DND-41 (cell line): ENCODE data around the gene NYAP2.

ENCODE experiments used
- ATAC-seq: fragments of 200-7000 bp; cut with Tn5 transposase; 3 replicates; pipeline ENCODE4 v1.9.1; 2021; ENCODE audit warnings: low read depth; ENCODE audit not compliant: insufficient read depth
- DNase-seq: peaks from one replicate; pipeline ENCODE4 v3.0.0-alpha.2; 2020
- H2AFZ ChIP-seq: 2 replicates; pipeline ENCODE4 v1.6.0; 2012; ENCODE audit warnings: low read depth, low read length
- H3K27ac ChIP-seq: 2 replicates; pipeline ENCODE4 v1.5.1; 2012; ENCODE audit warnings: low read length, inconsistent platforms
- H3K27me3 ChIP-seq: fragments of 200-600 bp; sonication (generic); 2 replicates; pipeline ENCODE4 v1.6.0; 2012; ENCODE audit warnings: low read length, mild to moderate bottlenecking, inconsistent platforms; ENCODE audit not compliant: insufficient read depth, poor library complexity
- H3K36me3 ChIP-seq: 2 replicates; pipeline ENCODE4 v1.5.1; 2012; ENCODE audit warnings: low read length, inconsistent platforms; ENCODE audit not compliant: insufficient read depth
- H3K4me1 ChIP-seq: 2 replicates; pipeline ENCODE4 v1.5.1; 2012; ENCODE audit warnings: mild to moderate bottlenecking, low read length; ENCODE audit not compliant: insufficient read depth
- H3K4me2 ChIP-seq: 2 replicates; pipeline ENCODE4 v1.6.0; 2012; ENCODE audit warnings: mild to moderate bottlenecking, moderate library complexity, low read length, inconsistent platforms; ENCODE audit not compliant: insufficient read depth
- H3K4me3 ChIP-seq, 2 experiments: fragments of 200-600 bp in 1 of 2; shearing (Covaris generic) in 1 of 2; 2 replicates each; pipeline ENCODE4 v1.5.1; 2012 to 2016; ENCODE audit warnings: inconsistent platforms in 2 of 2, low read length in 2 of 2, mild to moderate bottlenecking in 2 of 2, low read depth in 1 of 2, moderate library complexity in 1 of 2
- H3K79me2 ChIP-seq: 2 replicates; pipeline ENCODE4 v1.6.0; 2012; ENCODE audit warnings: low read length, inconsistent platforms; ENCODE audit not compliant: insufficient read depth
- H3K9ac ChIP-seq: 2 replicates; pipeline ENCODE4 v1.6.0; 2012; ENCODE audit warnings: low read depth, mild to moderate bottlenecking, inconsistent platforms, low read length, moderate library complexity
- H3K9me3 ChIP-seq: 2 replicates; pipeline ENCODE4 v1.5.1; 2012; ENCODE audit warnings: low read length, moderate library complexity, mild to moderate bottlenecking, inconsistent platforms; ENCODE audit not compliant: insufficient read depth, severe bottlenecking
- H4K20me1 ChIP-seq: 2 replicates; pipeline ENCODE4 v1.6.0; 2012; ENCODE audit warnings: low read length; ENCODE audit not compliant: insufficient read depth
- EZH2 ChIP-seq: IDR thresholded peaks from 3 replicates; pipeline ENCODE4 v1.6.1; 2012; ENCODE audit warnings: borderline replicate concordance, low read depth, mild to moderate bottlenecking, moderate library complexity, low read length, inconsistent platforms; ENCODE audit not compliant: severe bottlenecking
- TF ChIP-seq, protein P1 (sequence below): IDR thresholded peaks from 2 replicates; pipeline ENCODE4 v1.5.1; 2012; ENCODE audit warnings: borderline replicate concordance, low read length, moderate library complexity, mild to moderate bottlenecking; ENCODE audit not compliant: poor library complexity, severe bottlenecking; ENCODE audit errors: extremely low read depth

The NYAP2 gene

DNA sequence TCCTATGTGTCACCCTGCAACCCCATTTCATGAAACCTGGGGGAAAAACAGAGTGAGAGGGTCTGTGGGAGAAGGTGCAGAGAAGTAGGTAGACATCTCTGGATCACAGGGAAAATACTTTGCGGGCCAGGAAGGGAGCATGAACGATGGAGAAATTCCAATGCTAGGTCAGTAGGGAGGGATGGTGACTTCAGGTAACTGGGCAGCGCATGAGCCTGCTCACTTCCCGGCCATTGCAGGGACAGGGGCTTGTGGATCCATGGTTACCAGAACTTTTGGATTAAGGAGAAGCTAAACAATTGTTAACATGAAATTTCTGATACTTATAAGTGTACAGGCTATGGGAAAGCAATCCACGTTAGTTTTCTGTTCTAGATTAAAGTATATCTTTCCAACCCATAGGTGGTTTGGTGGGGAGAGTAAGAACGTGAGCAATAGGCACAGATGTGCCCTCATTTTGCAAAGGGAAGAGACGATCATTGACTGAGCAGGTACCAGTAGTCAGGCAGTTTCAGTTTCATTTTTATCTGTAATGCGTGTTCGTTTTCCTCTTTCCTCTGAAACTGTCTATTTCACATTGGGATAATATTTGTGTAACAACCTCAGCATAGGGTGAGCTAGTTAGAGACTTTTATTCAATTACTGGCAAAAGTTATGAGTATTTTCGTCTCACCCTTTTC, 65.0 kb downstream of the NYAP2 start:
- peak; percentile 94 for ATAC-seq
- peak overlapping the region in 1 of 2 experiments; percentile 9; a peak in 1 of 4 replicates for H3K4me3 ChIP-seq

DNA sequence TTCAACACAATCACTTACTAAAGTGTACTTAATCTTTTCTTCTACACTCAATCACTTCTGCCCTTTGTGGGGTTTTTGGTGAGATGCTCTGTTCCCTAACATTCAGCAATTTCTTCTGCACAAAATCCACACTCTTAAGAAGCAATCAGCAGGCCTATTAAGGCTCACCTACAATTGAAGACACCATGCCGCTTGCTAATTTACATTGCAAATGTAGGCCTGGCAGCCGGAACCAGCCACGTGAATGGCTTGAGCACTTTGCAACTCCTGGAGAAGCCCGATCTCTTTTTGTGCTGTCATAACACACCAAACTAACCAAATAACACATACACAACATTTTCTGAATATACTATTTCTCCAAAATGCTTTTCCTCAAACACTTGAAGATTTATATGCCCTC, 66.3 kb downstream of the NYAP2 start:
- no peaks in the 10 kb centered on the region for H3K36me3 ChIP-seq
- ATAC-seq = no peak
- H3K4me3 ChIP-seq = no peak overlapping the region
- no peak overlapping the region for H3K9ac ChIP-seq
- H3K27ac ChIP-seq = no peak overlapping the region
- no peaks in the 10 kb centered on the region for H3K9me3 ChIP-seq
- H2AFZ ChIP-seq = no peak overlapping the region
- H3K79me2 ChIP-seq = no peaks in the 10 kb centered on the region
- H3K4me1 ChIP-seq = peaks cover 10% of the 10 kb centered on the region
- no peaks in the 10 kb centered on the region for H4K20me1 ChIP-seq
- H3K4me2 ChIP-seq = no peak overlapping the region
- TF ChIP-seq, protein P1, sequence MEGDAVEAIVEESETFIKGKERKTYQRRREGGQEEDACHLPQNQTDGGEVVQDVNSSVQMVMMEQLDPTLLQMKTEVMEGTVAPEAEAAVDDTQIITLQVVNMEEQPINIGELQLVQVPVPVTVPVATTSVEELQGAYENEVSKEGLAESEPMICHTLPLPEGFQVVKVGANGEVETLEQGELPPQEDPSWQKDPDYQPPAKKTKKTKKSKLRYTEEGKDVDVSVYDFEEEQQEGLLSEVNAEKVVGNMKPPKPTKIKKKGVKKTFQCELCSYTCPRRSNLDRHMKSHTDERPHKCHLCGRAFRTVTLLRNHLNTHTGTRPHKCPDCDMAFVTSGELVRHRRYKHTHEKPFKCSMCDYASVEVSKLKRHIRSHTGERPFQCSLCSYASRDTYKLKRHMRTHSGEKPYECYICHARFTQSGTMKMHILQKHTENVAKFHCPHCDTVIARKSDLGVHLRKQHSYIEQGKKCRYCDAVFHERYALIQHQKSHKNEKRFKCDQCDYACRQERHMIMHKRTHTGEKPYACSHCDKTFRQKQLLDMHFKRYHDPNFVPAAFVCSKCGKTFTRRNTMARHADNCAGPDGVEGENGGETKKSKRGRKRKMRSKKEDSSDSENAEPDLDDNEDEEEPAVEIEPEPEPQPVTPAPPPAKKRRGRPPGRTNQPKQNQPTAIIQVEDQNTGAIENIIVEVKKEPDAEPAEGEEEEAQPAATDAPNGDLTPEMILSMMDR = no peak
- TF ChIP-seq EZH2 = no peak
- DNase-seq = no peak
- no peaks in the 10 kb centered on the region for H3K27me3 ChIP-seq

More for the DNA sequence above, 65.0 kb downstream of the NYAP2 start:
- H3K79me2 ChIP-seq = no peaks in the 10 kb centered on the region
- no peaks in the 10 kb centered on the region for H4K20me1 ChIP-seq
- H2AFZ ChIP-seq = peak overlapping the region; percentile 52
- peak overlapping the region; percentile 40; the same call in 1 of the 2 replicates for H3K4me2 ChIP-seq
- TF ChIP-seq EZH2 = no peak
- TF ChIP-seq, protein P1 = no peak
- peaks cover 10% of the 10 kb centered on the region for H3K4me1 ChIP-seq
- no peaks in the 10 kb centered on the region for H3K27me3 ChIP-seq
- no peak overlapping the region for H3K9ac ChIP-seq
- no peaks in the 10 kb centered on the region for H3K36me3 ChIP-seq
- H3K27ac ChIP-seq = no peak overlapping the region
- DNase-seq = peak; percentile 18
- no peaks in the 10 kb centered on the region for H3K9me3 ChIP-seq

DNA sequence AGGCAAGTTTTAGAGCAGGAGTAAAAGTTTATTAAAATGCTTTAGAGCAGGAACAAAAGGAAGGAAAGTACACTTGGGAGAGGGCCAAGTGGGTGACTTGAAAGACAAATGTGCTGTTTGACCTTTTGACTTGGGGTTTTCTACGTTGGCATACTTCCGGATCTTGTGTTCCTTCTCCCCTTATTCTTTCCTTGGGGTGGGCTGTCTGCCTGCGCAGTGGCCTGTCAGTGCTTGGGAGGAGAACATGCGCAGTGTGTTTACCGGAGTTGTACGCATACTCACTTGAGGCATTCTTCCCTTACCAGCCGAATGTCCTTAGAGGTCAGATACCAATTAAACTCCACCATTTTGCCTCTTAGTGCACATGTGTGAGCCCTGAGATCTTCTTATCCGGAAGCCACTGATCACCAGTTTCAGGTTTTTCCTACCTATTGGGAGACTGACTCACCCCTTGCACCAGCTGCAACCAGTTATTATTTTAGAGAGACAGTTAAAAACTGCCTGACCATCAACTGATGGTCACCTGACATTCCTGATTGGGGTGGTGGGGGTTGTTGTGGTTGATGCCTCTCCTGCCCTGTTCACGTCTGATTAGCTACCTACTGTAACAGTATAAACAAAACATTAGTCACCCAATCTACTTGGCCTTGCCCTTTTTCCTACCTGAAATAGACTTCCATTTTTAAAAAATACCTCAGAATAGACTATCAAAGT, 67.5 kb downstream of the NYAP2 start:
- Histone ChIP-seq H2AFZ (no peak overlapping the region), H3K36me3 (no peaks in the 10 kb centered on the region), H3K27me3 (no peaks in the 10 kb centered on the region), H4K20me1 (no peaks in the 10 kb centered on the region), H3K9me3 (no peaks in the 10 kb centered on the region), H3K4me2 (no peak overlapping the region), H3K4me1 (peaks cover 10% of the 10 kb centered on the region), H3K27ac (no peak overlapping the region), H3K4me3 (no peak overlapping the region), H3K9ac (no peak overlapping the region), H3K79me2 (no peaks in the 10 kb centered on the region)
- DNase-seq (no peak), ATAC-seq (no peak)
- no peak for TF ChIP-seq EZH2
- TF ChIP-seq, protein P1 = no peak
